ENCODE measurements around the gene NCK2. TPM values are rescaled to one million over a fixed set of nuclear protein-coding genes. Genes with fewer than 3 reads are reported as not detected.
A peak's percentile ranks its signal among the peaks of the same experiment; 100 is the strongest.

Gene NCK2
- total and polyA plus RNA-seq, 2 of the 4 experiments (the other 2 are of a cell fraction): 15.8 to 22.2 TPM

GRCh38 chr2:105873281-105873680, 128.6 kb downstream of the NCK2 start:
- H2AK5ac ChIP-seq (ENCODE audit: low read depth, low read length): peak overlapping the region; percentile 59
- H4K8ac ChIP-seq (ENCODE audit: low read depth in 2 of 2, low read length in 2 of 2): peak overlapping the region in 1 of 2 experiments; percentile 15; a peak in 2 of 4 replicates
- no TSS peak for BruUV-seq (replicated peaks)
- no peak overlapping the region for H3K9ac ChIP-seq (ENCODE audit: low read depth, low read length)
- H2BK20ac ChIP-seq (ENCODE audit: low read depth, low read length): no peak overlapping the region
- H3K56ac ChIP-seq (ENCODE audit: extremely low read depth, insufficient read depth, low read length): no peak overlapping the region
- POLR2A ChIA-PET (ENCODE audit: unreplicated experiment): no interaction called here
- H3K23ac ChIP-seq (ENCODE audit: low read depth, low read length): no peak overlapping the region
- H3K14ac ChIP-seq (replicated peaks; ENCODE audit: low read depth, low read length): no peak overlapping the region
- no peak for ATAC-seq (ENCODE audit: low read depth)
- no peaks in the 10 kb centered on the region for H3K9me3 ChIP-seq (ENCODE audit: control insufficient read depth, insufficient read depth, low read length)
- intact Hi-C loops (cut with micrococcal nuclease): no loop called here
- peaks cover 30% of the 10 kb centered on the region for H3K9me1 ChIP-seq (ENCODE audit: insufficient read depth, low read length)
- H2AFZ ChIP-seq (replicated peaks; ENCODE audit: low read length, poor library complexity): no peak overlapping the region
- no peak overlapping the region for H3K18ac ChIP-seq (ENCODE audit: low read depth, low read length)
- no peak for DNase-seq
- H3K4me2 ChIP-seq (ENCODE audit: low read depth, low read length): no peak overlapping the region
- H2BK120ac ChIP-seq (ENCODE audit: low read depth, low read length): peak overlapping the region; percentile 18; the same call in 1 of the 2 replicates
- H3K27me3 ChIP-seq (ENCODE audit: control insufficient read depth, insufficient read depth, low read length): no peaks in the 10 kb centered on the region
- H3K4ac ChIP-seq (ENCODE audit: low read depth, low read length): peak overlapping the region; percentile 81
- H4K20me1 ChIP-seq (ENCODE audit: insufficient read depth, low read length): no peaks in the 10 kb centered on the region
- peaks cover 2% of the 10 kb centered on the region; the same call in 1 of the 2 replicates for H3K36me3 ChIP-seq (ENCODE audit: control insufficient read depth, insufficient read depth, low read length)
- WGBS, 2 experiments (ENCODE audit: extremely low coverage in 2 of 2, insufficient read length in 1 of 2): no CpG with 5 or more reads among the region's 5 CpGs
- H2AK9ac ChIP-seq (replicated peaks; ENCODE audit: low read depth, low read length, poor library complexity): peak overlapping the region; percentile 68
- H3K4me3 ChIP-seq (ENCODE audit: insufficient read depth, low read depth, low read length): no peak overlapping the region
- CTCF ChIA-PET: interaction anchor here (0.6 kb wide), 1 partner anchor 162 kb away, joined by 3 read pairs; no protein-coding TSS in a partner anchor
- no peak for TF ChIP-seq MAFK (IDR thresholded peaks at IDR 0.05; ENCODE audit: low read depth, low read length)
- TF ChIP-seq RAD21 (IDR thresholded peaks at IDR 0.05; ENCODE audit: low read length): no peak
- TF ChIP-seq CHD1 (IDR thresholded peaks at IDR 0.05; ENCODE audit: low read depth, low read length): no peak
- TF ChIP-seq POLR2A (IDR thresholded peaks at IDR 0.05; ENCODE audit: low read depth, low read length): no peak
- no peak for TF ChIP-seq FOS (IDR thresholded peaks at IDR 0.05; ENCODE audit: low read depth, low read length)
- no peak for TF ChIP-seq CEBPB (IDR thresholded peaks at IDR 0.05; ENCODE audit: low read depth, low read length)
- TF ChIP-seq ELK1 (IDR thresholded peaks at IDR 0.05; ENCODE audit: borderline replicate concordance, low read depth, low read length): no peak
- no peak for TF ChIP-seq NFE2L2 (IDR thresholded peaks at IDR 0.05; ENCODE audit: low read depth, low read length)
- TF ChIP-seq MXI1 (IDR thresholded peaks at IDR 0.05; ENCODE audit: borderline replicate concordance, low read depth, low read length): no peak
- no peak for TF ChIP-seq RFX5 (IDR thresholded peaks at IDR 0.05; ENCODE audit: low read depth, low read length)
- TF ChIP-seq MAZ (IDR thresholded peaks at IDR 0.05; ENCODE audit: borderline replicate concordance, low read depth, low read length): no peak
- no peak for TF ChIP-seq USF2 (IDR thresholded peaks at IDR 0.05; ENCODE audit: low read depth, low read length)
- TF ChIP-seq SMC3 (IDR thresholded peaks at IDR 0.05; ENCODE audit: low read depth, low read length): no peak
- TF ChIP-seq BHLHE40 (IDR thresholded peaks at IDR 0.05; ENCODE audit: low read depth, low read length): no peak
- no peak for TF ChIP-seq CTCF (conservative IDR thresholded peaks at IDR 0.05; ENCODE audit: low read depth, low read length)
- TF ChIP-seq RCOR1 (IDR thresholded peaks at IDR 0.05; ENCODE audit: insufficient replicate concordance, low read length): no peak
- no peak overlapping the region for H3K27ac ChIP-seq (ENCODE audit: insufficient read depth, low read length)
- dilution Hi-C loops (cut with HindIII; ENCODE audit: low sequenced_read_pairs, unreplicated experiment): no loop called here
- in situ Hi-C loops (cut with MboI; ENCODE audit: low sequenced_read_pairs): no loop called here
- H2BK15ac ChIP-seq (ENCODE audit: low read depth, low read length): no peak overlapping the region
- H4K91ac ChIP-seq (ENCODE audit: insufficient read depth, low read depth, low read length): peak overlapping the region; percentile 31
- H3K79me1 ChIP-seq (ENCODE audit: low read depth in 1 of 2, low read length in 2 of 2): peaks cover 41 to 76% of the 10 kb centered on the region in 2 experiments
- no peak overlapping the region for H2BK5ac ChIP-seq (ENCODE audit: low read depth, low read length, poor library complexity, severe bottlenecking)
- H4K5ac ChIP-seq (ENCODE audit: low read depth, low read length): no peak overlapping the region
- H3K4me1 ChIP-seq (ENCODE audit: control insufficient read depth, insufficient read depth, low read length): peaks cover 6% of the 10 kb centered on the region

Measured in IMR-90 (cell line).